Neutrophil (primary cell): ENCODE results near the gene KLK6.

Experiments used
- H3K27ac ChIP-seq: fragments of 200-600 bp; sonication (generic); 2 replicates; pipeline ENCODE4 v1.5.1; 2016; ENCODE audit warnings: mild to moderate bottlenecking, moderate library complexity
- H3K27me3 ChIP-seq: fragments of 200-600 bp; sonication (generic); 2 replicates; pipeline ENCODE4 v1.6.0; 2016; ENCODE audit warnings: mild to moderate bottlenecking
- H3K36me3 ChIP-seq: fragments of 200-600 bp; sonication (generic); 2 replicates; pipeline ENCODE4 v1.5.1; 2017
- H3K4me1 ChIP-seq, 2 experiments: fragments of 200-600 bp in 1 of 2; sonication (generic) in 1 of 2; 1 replicate in 1 of 2; 2 replicates in 1 of 2; pipeline versions ENCODE4 v1.5.1 to v1.6.1; 2013 to 2016; ENCODE audit warnings: low read depth in 1 of 2, low read length in 1 of 2, mild to moderate bottlenecking in 1 of 2, moderate library complexity in 1 of 2; ENCODE audit not compliant: control insufficient read depth in 1 of 2, insufficient read depth in 1 of 2
- H3K4me3 ChIP-seq, 2 experiments: fragments of 200-600 bp in 1 of 2; sonication (generic) in 1 of 2; 1 replicate in 1 of 2; 2 replicates in 1 of 2; pipeline ENCODE4 v1.5.1; 2013 to 2016; ENCODE audit warnings: low read depth in 1 of 2, low read length in 1 of 2, mild to moderate bottlenecking in 1 of 2, moderate library complexity in 1 of 2
- H3K9me3 ChIP-seq: fragments of 200-600 bp; sonication (generic); 2 replicates; pipeline ENCODE4 v1.5.1; 2016
- TF ChIP-seq, protein P1 (sequence below): fragments of 200-600 bp; sonication (generic); IDR thresholded peaks from 2 replicates; pipeline ENCODE4 v1.5.1; 2016; ENCODE audit warnings: antibody characterized with exemption

KLK6 gene

GRCh38 chr19:51005248-51005647, 35.9 kb upstream of the KLK6 start:
- no peaks in the 10 kb centered on the region for H3K9me3 ChIP-seq
- H3K4me1 ChIP-seq, result no peaks in the 10 kb centered on the region
- H3K36me3 ChIP-seq, result no peaks in the 10 kb centered on the region
- TF ChIP-seq, protein P1, sequence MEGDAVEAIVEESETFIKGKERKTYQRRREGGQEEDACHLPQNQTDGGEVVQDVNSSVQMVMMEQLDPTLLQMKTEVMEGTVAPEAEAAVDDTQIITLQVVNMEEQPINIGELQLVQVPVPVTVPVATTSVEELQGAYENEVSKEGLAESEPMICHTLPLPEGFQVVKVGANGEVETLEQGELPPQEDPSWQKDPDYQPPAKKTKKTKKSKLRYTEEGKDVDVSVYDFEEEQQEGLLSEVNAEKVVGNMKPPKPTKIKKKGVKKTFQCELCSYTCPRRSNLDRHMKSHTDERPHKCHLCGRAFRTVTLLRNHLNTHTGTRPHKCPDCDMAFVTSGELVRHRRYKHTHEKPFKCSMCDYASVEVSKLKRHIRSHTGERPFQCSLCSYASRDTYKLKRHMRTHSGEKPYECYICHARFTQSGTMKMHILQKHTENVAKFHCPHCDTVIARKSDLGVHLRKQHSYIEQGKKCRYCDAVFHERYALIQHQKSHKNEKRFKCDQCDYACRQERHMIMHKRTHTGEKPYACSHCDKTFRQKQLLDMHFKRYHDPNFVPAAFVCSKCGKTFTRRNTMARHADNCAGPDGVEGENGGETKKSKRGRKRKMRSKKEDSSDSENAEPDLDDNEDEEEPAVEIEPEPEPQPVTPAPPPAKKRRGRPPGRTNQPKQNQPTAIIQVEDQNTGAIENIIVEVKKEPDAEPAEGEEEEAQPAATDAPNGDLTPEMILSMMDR, result no peak
- H3K4me3 ChIP-seq, result no peak overlapping the region
- no peak overlapping the region for H3K27ac ChIP-seq
- H3K27me3 ChIP-seq, result peaks cover 44% of the 10 kb centered on the region

- H3K27ac ChIP-seq, result no peak overlapping the region
Measured at GRCh38 chr19:51003316-51003715, 33.9 kb upstream of the KLK6 start.

GRCh38 chr19:51002542-51003311, 33.3 kb upstream of the KLK6 start:
- no peak overlapping the region for H3K27ac ChIP-seq

More at GRCh38 chr19:51003316-51003715, 33.9 kb upstream of the KLK6 start:
- Histone ChIP-seq H3K27me3 (peaks cover 35% of the 10 kb centered on the region), H3K9me3 (no peaks in the 10 kb centered on the region), H3K4me3 (no peak overlapping the region), H3K4me1 (no peaks in the 10 kb centered on the region), H3K36me3 (no peaks in the 10 kb centered on the region)
- TF ChIP-seq, protein P1, result no peak

GRCh38 chr19:51002089-51002532, 32.7 kb upstream of the KLK6 start:
- Histone ChIP-seq H3K27me3 (peaks cover 31% of the 10 kb centered on the region), H3K27ac (no peak overlapping the region), H3K4me1 (no peaks in the 10 kb centered on the region), H3K9me3 (no peaks in the 10 kb centered on the region), H3K36me3 (no peaks in the 10 kb centered on the region), H3K4me3 (no peak overlapping the region)
- TF ChIP-seq, protein P1, result no peak

More at GRCh38 chr19:51002542-51003311, 33.3 kb upstream of the KLK6 start:
- H3K9me3 ChIP-seq, result no peaks in the 10 kb centered on the region
- no peaks in the 10 kb centered on the region for H3K4me1 ChIP-seq
- H3K36me3 ChIP-seq, result no peaks in the 10 kb centered on the region
- H3K27me3 ChIP-seq, result peaks cover 35% of the 10 kb centered on the region
- no peak overlapping the region for H3K4me3 ChIP-seq
- TF ChIP-seq, protein P1, result no peak

- Histone ChIP-seq H3K4me3 (no peak within 1 kb of the TSS), H3K27ac (no peak within 1 kb of the TSS), H3K4me1 (no peaks in the 10 kb centered on the region), H3K36me3 (no peaks in the 10 kb centered on the region), H3K27me3 (peaks cover 31% of the 10 kb centered on the region), H3K9me3 (no peaks in the 10 kb centered on the region)
- TF ChIP-seq, protein P1, result no peak
Measured at GRCh38 chr19:51001515-51001914, 32.1 kb upstream of the KLK6 start, which contains the start of gene KLK8. Gene KLK8 (minus strand): TSS chr19:51001604. CDS start chr19:51001167, 437 bp downstream.
